IMR-90 (cell line): ENCODE results near the gene GPR142. TPM values are rescaled to one million over a fixed set of nuclear protein-coding genes. Genes with fewer than 3 reads are reported as not detected.

Source experiments
- ATAC-seq: fragments of 200-7000 bp; cut with Tn5 transposase; 2 replicates; pipeline ENCODE4 v1.9.1; 2020; ENCODE audit warnings: low read depth, mild to moderate bottlenecking, moderate library complexity
- BruUV-seq: library from RNA; stranded (reverse); fragments of 400-500 nt; replicated peaks from 2 replicates; lab custom pipeline; 2021; lab: Mats Ljungman, UMichigan
- CTCF ChIA-PET: fragments of 300-600 bp; formaldehyde crosslinking; extraction: SDS; loops from one replicate; lab custom pipeline; 2021; ENCODE audit warnings: antibody characterized with exemption; lab: Yijun Ruan, JAX
- POLR2A ChIA-PET: fragments of 300-600 bp; sonication (Branson Sonifier 250); formaldehyde crosslinking; loops from one replicate; lab custom pipeline; 2022; ENCODE audit warnings: antibody characterized with exemption; ENCODE audit not compliant: unreplicated experiment; lab: Charles Lee
- DNase-seq: peaks from one replicate; pipeline ENCODE4 v3.0.0; 2013
- H2AFZ ChIP-seq: replicated peaks from 2 replicates; pipeline ENCODE3; 2013; ENCODE audit warnings: low read length, mild to moderate bottlenecking; ENCODE audit not compliant: poor library complexity
- H2AK5ac ChIP-seq: 2 replicates; pipeline ENCODE4 v1.6.1; 2013; ENCODE audit warnings: low read depth, low read length, inconsistent platforms
- H2AK9ac ChIP-seq: replicated peaks from 2 replicates; pipeline ENCODE3; 2013; ENCODE audit warnings: mild to moderate bottlenecking, low read depth, low read length, moderate library complexity; ENCODE audit not compliant: poor library complexity
- H2BK120ac ChIP-seq: 2 replicates; pipeline ENCODE4 v1.6.1; 2013; ENCODE audit warnings: low read depth, low read length, inconsistent platforms
- H2BK15ac ChIP-seq: 3 replicates; pipeline ENCODE4 v1.6.1; 2013; ENCODE audit warnings: low read depth, low read length, inconsistent platforms
- H2BK20ac ChIP-seq: 2 replicates; pipeline ENCODE4 v1.6.1; 2013; ENCODE audit warnings: low read depth, mild to moderate bottlenecking, inconsistent platforms, low read length, moderate library complexity
- H2BK5ac ChIP-seq: 2 replicates; pipeline ENCODE4 v1.6.1; 2013; ENCODE audit warnings: mild to moderate bottlenecking, low read depth, low read length, inconsistent platforms; ENCODE audit not compliant: poor library complexity, severe bottlenecking
- H3K14ac ChIP-seq: replicated peaks from 2 replicates; pipeline ENCODE4 v1.6.1; 2013; ENCODE audit warnings: low read depth, low read length, inconsistent platforms
- H3K18ac ChIP-seq: 2 replicates; pipeline ENCODE4 v1.6.1; 2013; ENCODE audit warnings: low read depth, low read length, control low read depth
- H3K23ac ChIP-seq: 2 replicates; pipeline ENCODE4 v1.6.1; 2013; ENCODE audit warnings: low read depth, low read length, inconsistent platforms
- H3K27ac ChIP-seq: 2 replicates; pipeline ENCODE4 v1.5.1; 2013; ENCODE audit warnings: mild to moderate bottlenecking, control low read depth, low read length; ENCODE audit not compliant: insufficient read depth
- H3K27me3 ChIP-seq: 2 replicates; pipeline ENCODE4 v1.6.1; 2013; ENCODE audit warnings: low read length; ENCODE audit not compliant: control insufficient read depth, insufficient read depth
- H3K36me3 ChIP-seq: 2 replicates; pipeline ENCODE4 v1.6.1; 2013; ENCODE audit warnings: low read length, mixed read lengths; ENCODE audit not compliant: control insufficient read depth, insufficient read depth
- H3K4ac ChIP-seq: 2 replicates; pipeline ENCODE4 v1.6.1; 2013; ENCODE audit warnings: low read depth, low read length, inconsistent platforms
- H3K4me1 ChIP-seq: 2 replicates; pipeline ENCODE4 v1.6.1; 2013; ENCODE audit warnings: low read length, mixed read lengths; ENCODE audit not compliant: control insufficient read depth, insufficient read depth
- H3K4me2 ChIP-seq: 2 replicates; pipeline ENCODE4 v1.6.1; 2013; ENCODE audit warnings: low read depth, mild to moderate bottlenecking, control low read depth, low read length, moderate library complexity
- H3K4me3 ChIP-seq: 2 replicates; pipeline ENCODE4 v1.5.1; 2013; ENCODE audit warnings: low read depth, mild to moderate bottlenecking, control low read depth, low read length, moderate library complexity; ENCODE audit not compliant: insufficient read depth
- H3K56ac ChIP-seq: 2 replicates; pipeline ENCODE4 v1.6.1; 2013; ENCODE audit warnings: low read length, inconsistent platforms; ENCODE audit not compliant: insufficient read depth; ENCODE audit errors: extremely low read depth
- H3K79me1 ChIP-seq, 2 experiments: 2 replicates each; pipeline ENCODE4 v1.6.1; 2013; ENCODE audit warnings: low read length in 2 of 2, inconsistent platforms in 1 of 2, low read depth in 1 of 2
- H3K9ac ChIP-seq: 2 replicates; pipeline ENCODE4 v1.6.1; 2013; ENCODE audit warnings: low read depth, low read length, control low read depth
- H3K9me1 ChIP-seq: 2 replicates; pipeline ENCODE4 v1.6.1; 2013; ENCODE audit warnings: low read length, inconsistent platforms; ENCODE audit not compliant: insufficient read depth
- H3K9me3 ChIP-seq: 2 replicates; pipeline ENCODE4 v1.6.1; 2013; ENCODE audit warnings: low read length; ENCODE audit not compliant: control insufficient read depth, insufficient read depth
- H4K20me1 ChIP-seq: 2 replicates; pipeline ENCODE4 v1.6.1; 2013; ENCODE audit warnings: low read length, inconsistent platforms; ENCODE audit not compliant: insufficient read depth
- H4K5ac ChIP-seq: 2 replicates; pipeline ENCODE4 v1.6.1; 2013; ENCODE audit warnings: mild to moderate bottlenecking, low read depth, low read length, control low read depth
- H4K8ac ChIP-seq, 2 experiments: 2 replicates each; pipeline ENCODE4 v1.6.1; 2013; ENCODE audit warnings: low read depth in 2 of 2, low read length in 2 of 2, control low read depth in 1 of 2, inconsistent platforms in 1 of 2
- H4K91ac ChIP-seq: 2 replicates; pipeline ENCODE4 v1.6.1; 2013; ENCODE audit warnings: low read depth, low read length, inconsistent platforms; ENCODE audit not compliant: insufficient read depth
- BHLHE40 ChIP-seq: fragments of 150-350 bp; IDR thresholded peaks from 2 replicates; pipeline ENCODE4 v1.6.1; 2016; ENCODE audit warnings: mild to moderate bottlenecking, low read depth, low read length
- CEBPB ChIP-seq: IDR thresholded peaks from 2 replicates; pipeline ENCODE4 v1.6.1; 2012; ENCODE audit warnings: low read depth, low read length, improper control_type of control experiment
- MAFK ChIP-seq: IDR thresholded peaks from 2 replicates; pipeline ENCODE4 v1.6.1; 2012; ENCODE audit warnings: low read depth, low read length, improper control_type of control experiment
- MAZ ChIP-seq: IDR thresholded peaks from 2 replicates; pipeline ENCODE4 v1.6.1; 2012; ENCODE audit warnings: low read depth, mild to moderate bottlenecking, low read length, improper control_type of control experiment, moderate library complexity, borderline replicate concordance
- RAD21 ChIP-seq: IDR thresholded peaks from 2 replicates; pipeline ENCODE4 v1.6.1; 2012; ENCODE audit warnings: low read length, improper control_type of control experiment
- RCOR1 ChIP-seq: IDR thresholded peaks from 2 replicates; pipeline ENCODE4 v1.6.1; 2012; ENCODE audit warnings: mild to moderate bottlenecking, low read length, improper control_type of control experiment; ENCODE audit not compliant: insufficient replicate concordance
- RFX5 ChIP-seq: IDR thresholded peaks from 2 replicates; pipeline ENCODE4 v1.8.0; 2012; ENCODE audit warnings: low read depth, mild to moderate bottlenecking, low read length, moderate library complexity
- SMC3 ChIP-seq: fragments of 150-350 bp; IDR thresholded peaks from 2 replicates; pipeline ENCODE4 v1.6.1; 2016; ENCODE audit warnings: low read depth, mild to moderate bottlenecking, antibody characterized with exemption, low read length, moderate library complexity
- WGBS, 2 experiments: methylation state at CpG; one replicate each; pipeline versions ENCODE4 v1.1.5 to v1.1.7; 2013; ENCODE audit warnings: missing lambda C conversion rate in 2 of 2; ENCODE audit not compliant: insufficient read length in 1 of 2; ENCODE audit errors: extremely low coverage in 2 of 2; 5-methylcytosine and 5-hydroxymethylcytosine counted together
- dilution Hi-C: fragments of 300-500 bp; cut with HindIII; formaldehyde crosslinking; loops from one replicate; pipeline ENCODE4 v1.14.3; 2018; ENCODE audit warnings: low sequenced_read_pairs; ENCODE audit not compliant: unreplicated experiment
- in situ Hi-C: fragments of 300-500 bp; cut with MboI; formaldehyde crosslinking; loops from 3 replicates; pipeline ENCODE4 v1.14.3; 2019; ENCODE audit warnings: low sequenced_read_pairs, inconsistent platforms, mixed read lengths
- intact Hi-C: fragments of 100-400 bp; cut with micrococcal nuclease; formaldehyde crosslinking; loops from 2 replicates; pipeline ENCODE4 v1.10.0; 2022
- polyA plus RNA-seq, 3 experiments: library from polyadenylated mRNA; depleted of rRNA; stranded (reverse); fragments of >200 nt; gene quantifications; 2 replicates each; pipeline ENCODE4 v1.2.3, GENCODE V29; 2012; ENCODE audit warnings: low replicate concordance in 1 of 3
- total RNA-seq: library from RNA; depleted of rRNA; stranded (reverse); fragments of >200 nt; gene quantifications from 2 replicates; pipeline ENCODE4 v1.2.3, GENCODE V29; 2012
- TF ChIP-seq, protein P1 (sequence below): fragments of 150-350 bp; IDR thresholded peaks from 2 replicates; pipeline ENCODE4 v1.6.1; 2017; ENCODE audit warnings: mild to moderate bottlenecking, antibody characterized with exemption, low read length, low read depth

The GPR142 gene
- total and polyA plus RNA-seq, 2 of the 4 experiments (the other 2 are of a cell fraction) = not detected

DNA sequence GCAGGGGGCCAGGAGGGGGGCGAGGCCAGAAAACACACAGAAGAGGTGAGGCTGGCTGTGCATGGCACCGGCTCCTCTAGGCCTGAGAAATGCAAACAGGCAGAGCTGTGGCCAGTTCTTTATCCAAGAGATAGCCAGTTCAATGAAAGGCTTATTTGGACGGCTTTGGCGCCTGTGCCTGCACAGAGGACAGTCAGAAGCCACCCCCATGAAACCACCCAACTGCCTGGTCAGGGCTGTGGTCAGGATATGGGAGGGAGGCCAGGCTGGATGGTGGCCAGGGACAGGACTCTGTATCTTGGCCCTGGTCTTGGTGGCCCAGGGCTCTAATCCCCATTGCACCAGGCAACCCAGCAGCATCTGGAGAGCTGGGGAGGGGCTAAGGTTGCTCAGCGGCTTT lies 40.1 kb downstream of the GPR142 start:
- Histone ChIP-seq H3K56ac (no peak overlapping the region), H3K27me3 (no peaks in the 10 kb centered on the region), H3K27ac (no peak overlapping the region), H3K9me3 (peaks cover 20% of the 10 kb centered on the region), H3K79me1 (no peaks in the 10 kb centered on the region), H2BK5ac (no peak overlapping the region), H4K91ac (no peak overlapping the region), H3K4me3 (no peak overlapping the region), H2BK15ac (no peak overlapping the region), H3K4ac (no peak overlapping the region), H3K4me2 (no peak overlapping the region), H3K18ac (no peak overlapping the region), H2BK120ac (no peak overlapping the region), H2AK9ac (no peak overlapping the region), H3K36me3 (no peaks in the 10 kb centered on the region), H2BK20ac (no peak overlapping the region), H3K23ac (no peak overlapping the region), H3K14ac (no peak overlapping the region), H3K9ac (no peak overlapping the region), H2AK5ac (no peak overlapping the region), H4K20me1 (no peaks in the 10 kb centered on the region), H3K9me1 (no peaks in the 10 kb centered on the region), H4K5ac (no peak overlapping the region), H2AFZ (no peak overlapping the region), H3K4me1 (no peaks in the 10 kb centered on the region), H4K8ac (no peak overlapping the region)
- intact Hi-C loops = no loop called here
- no TSS peak for BruUV-seq
- no peak for TF ChIP-seq BHLHE40
- TF ChIP-seq MAFK = no peak
- no peak for TF ChIP-seq RAD21
- TF ChIP-seq SMC3 = no peak
- TF ChIP-seq MAZ = no peak
- no peak for TF ChIP-seq CEBPB
- TF ChIP-seq, protein P1, sequence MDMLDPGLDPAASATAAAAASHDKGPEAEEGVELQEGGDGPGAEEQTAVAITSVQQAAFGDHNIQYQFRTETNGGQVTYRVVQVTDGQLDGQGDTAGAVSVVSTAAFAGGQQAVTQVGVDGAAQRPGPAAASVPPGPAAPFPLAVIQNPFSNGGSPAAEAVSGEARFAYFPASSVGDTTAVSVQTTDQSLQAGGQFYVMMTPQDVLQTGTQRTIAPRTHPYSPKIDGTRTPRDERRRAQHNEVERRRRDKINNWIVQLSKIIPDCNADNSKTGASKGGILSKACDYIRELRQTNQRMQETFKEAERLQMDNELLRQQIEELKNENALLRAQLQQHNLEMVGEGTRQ = no peak
- no peak for TF ChIP-seq RCOR1
- no peak for TF ChIP-seq RFX5
- no peak for DNase-seq
- CTCF ChIA-PET = no interaction called here
- in situ Hi-C loops = no loop called here
- WGBS, 2 experiments = 20% methylated on average over 2 of the region's 5 CpGs; no CpG with 5 or more reads in 1 of the 2 experiments
- POLR2A ChIA-PET = no interaction called here
- dilution Hi-C loops = no loop called here
- ATAC-seq = no peak
